ENCODE results near the gene TOM1. TPM values are rescaled to one million over a fixed set of nuclear protein-coding genes. Genes with fewer than 3 reads are reported as not detected.

TOM1 gene
- total RNA-seq, 4 donors from 2014 or later = 56.3 to 183 (median 104) TPM

DNA sequence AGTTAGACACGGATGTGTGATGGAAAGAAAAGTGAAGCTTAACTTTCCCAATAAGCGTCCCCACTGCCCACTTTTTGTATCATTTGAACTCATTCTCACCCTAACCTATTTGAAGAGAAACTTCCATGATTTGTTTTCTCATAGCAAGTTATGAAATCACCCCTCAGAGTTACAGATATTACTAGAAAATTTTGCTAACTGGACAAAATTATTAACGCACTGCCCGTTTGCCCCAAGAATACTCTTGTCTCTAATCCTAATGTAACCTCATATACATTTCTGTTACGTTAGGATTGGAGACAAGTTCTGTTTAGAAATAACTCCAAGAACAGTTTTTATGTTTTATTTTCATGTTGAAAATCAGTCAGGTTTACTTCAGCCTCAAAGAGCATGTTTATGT is 25.5 kb downstream of the TOM1 start:
- DNase-seq = no peak
- H3K4me3 ChIP-seq = no peak overlapping the region
- in situ Hi-C loops (cut with MboI; ENCODE audit: low pct_ligation_motif_present in 1 of 4, low pct_unique_long_range_greater_than_20kb in 1 of 4, low sequenced_read_pairs in 3 of 4) = no loop called here
- TF ChIP-seq EP300 (IDR thresholded peaks at IDR 0.05; ENCODE audit: low read depth) = no peak
- TF ChIP-seq, protein P1, sequence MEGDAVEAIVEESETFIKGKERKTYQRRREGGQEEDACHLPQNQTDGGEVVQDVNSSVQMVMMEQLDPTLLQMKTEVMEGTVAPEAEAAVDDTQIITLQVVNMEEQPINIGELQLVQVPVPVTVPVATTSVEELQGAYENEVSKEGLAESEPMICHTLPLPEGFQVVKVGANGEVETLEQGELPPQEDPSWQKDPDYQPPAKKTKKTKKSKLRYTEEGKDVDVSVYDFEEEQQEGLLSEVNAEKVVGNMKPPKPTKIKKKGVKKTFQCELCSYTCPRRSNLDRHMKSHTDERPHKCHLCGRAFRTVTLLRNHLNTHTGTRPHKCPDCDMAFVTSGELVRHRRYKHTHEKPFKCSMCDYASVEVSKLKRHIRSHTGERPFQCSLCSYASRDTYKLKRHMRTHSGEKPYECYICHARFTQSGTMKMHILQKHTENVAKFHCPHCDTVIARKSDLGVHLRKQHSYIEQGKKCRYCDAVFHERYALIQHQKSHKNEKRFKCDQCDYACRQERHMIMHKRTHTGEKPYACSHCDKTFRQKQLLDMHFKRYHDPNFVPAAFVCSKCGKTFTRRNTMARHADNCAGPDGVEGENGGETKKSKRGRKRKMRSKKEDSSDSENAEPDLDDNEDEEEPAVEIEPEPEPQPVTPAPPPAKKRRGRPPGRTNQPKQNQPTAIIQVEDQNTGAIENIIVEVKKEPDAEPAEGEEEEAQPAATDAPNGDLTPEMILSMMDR (IDR thresholded peaks at IDR 0.05) = no peak
- no peaks in the 10 kb centered on the region for H3K9me3 ChIP-seq
- WGBS, 2 donors (ENCODE audit: low coverage in 1 of 2) = 90 to 91% methylated on average over 4 to 5 of the region's 5 CpGs
- intact Hi-C loops (cut with DNase I; ENCODE audit: low total_unique reads) = no loop called here
- H3K27me3 ChIP-seq = no peaks in the 10 kb centered on the region
- H3K27ac ChIP-seq = no peak overlapping the region
- H3K36me3 ChIP-seq = peaks cover 0 to 42% (median 16%) of the 10 kb centered on the region in 4 donors
- H3K4me1 ChIP-seq = peaks cover 0 to 8% (median under 1%) of the 10 kb centered on the region in 4 donors

DNA sequence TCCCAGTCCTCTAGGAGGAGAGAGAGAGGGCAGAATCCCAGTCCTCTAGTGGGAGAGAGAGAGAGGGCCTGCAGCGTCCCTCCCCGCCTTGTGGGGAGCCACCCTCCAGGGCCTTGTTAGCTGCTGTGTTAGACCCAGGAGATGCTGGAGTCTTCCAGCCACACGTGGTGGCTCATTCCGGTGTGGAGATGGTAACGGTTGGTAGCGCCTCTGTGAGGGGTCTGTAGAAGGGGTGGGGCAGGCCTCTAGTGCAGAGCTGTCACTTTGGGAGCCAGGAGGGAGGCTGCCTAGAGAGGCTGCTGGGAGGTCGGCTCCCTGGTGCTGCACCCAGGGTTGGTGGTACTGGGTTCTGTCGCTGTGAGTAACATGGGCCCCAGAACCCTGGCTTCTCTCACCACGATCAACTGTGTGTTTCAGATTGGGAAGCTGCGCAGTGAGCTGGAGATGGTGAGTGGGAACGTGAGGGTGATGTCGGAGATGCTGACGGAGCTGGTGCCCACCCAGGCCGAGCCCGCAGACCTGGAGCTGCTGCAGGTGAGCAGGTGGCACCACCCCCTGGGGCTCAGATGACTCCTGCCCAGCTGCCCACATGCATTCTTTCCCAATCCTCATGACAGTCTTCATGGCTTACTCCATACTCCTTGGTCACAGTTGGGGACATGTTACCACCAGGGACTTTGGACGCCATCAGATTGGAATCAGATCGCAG is 27.3 kb downstream of the TOM1 start:
- Histone ChIP-seq H3K36me3 (peaks cover 0 to 50% (median 14%) of the 10 kb centered on the region in 4 donors), H3K27ac (no peak overlapping the region), H3K4me3 (no peak overlapping the region), H3K27me3 (no peaks in the 10 kb centered on the region), H3K4me1 (peaks cover 0 to 14% (median 6%) of the 10 kb centered on the region in 4 donors), H3K9me3 (no peaks in the 10 kb centered on the region)
- in situ Hi-C loops (cut with MboI; ENCODE audit: low pct_ligation_motif_present in 1 of 4, low pct_unique_long_range_greater_than_20kb in 1 of 4, low sequenced_read_pairs in 3 of 4) = no loop called here
- no peak for DNase-seq
- TF ChIP-seq, protein P1 (IDR thresholded peaks at IDR 0.05) = no peak
- TF ChIP-seq POLR2AphosphoS5 (IDR thresholded peaks at IDR 0.05) (no peak), EP300 (IDR thresholded peaks at IDR 0.05; ENCODE audit: low read depth) (no peak), POLR2A (IDR thresholded peaks at IDR 0.05) (no peak)
- intact Hi-C loops (cut with DNase I; ENCODE audit: low total_unique reads) = no loop called here
- 96% methylated on average over 17 of the region's 17 CpGs; no CpG with 5 or more reads in 1 of the 2 donors for WGBS, 2 donors (ENCODE audit: low coverage in 1 of 2)

DNA sequence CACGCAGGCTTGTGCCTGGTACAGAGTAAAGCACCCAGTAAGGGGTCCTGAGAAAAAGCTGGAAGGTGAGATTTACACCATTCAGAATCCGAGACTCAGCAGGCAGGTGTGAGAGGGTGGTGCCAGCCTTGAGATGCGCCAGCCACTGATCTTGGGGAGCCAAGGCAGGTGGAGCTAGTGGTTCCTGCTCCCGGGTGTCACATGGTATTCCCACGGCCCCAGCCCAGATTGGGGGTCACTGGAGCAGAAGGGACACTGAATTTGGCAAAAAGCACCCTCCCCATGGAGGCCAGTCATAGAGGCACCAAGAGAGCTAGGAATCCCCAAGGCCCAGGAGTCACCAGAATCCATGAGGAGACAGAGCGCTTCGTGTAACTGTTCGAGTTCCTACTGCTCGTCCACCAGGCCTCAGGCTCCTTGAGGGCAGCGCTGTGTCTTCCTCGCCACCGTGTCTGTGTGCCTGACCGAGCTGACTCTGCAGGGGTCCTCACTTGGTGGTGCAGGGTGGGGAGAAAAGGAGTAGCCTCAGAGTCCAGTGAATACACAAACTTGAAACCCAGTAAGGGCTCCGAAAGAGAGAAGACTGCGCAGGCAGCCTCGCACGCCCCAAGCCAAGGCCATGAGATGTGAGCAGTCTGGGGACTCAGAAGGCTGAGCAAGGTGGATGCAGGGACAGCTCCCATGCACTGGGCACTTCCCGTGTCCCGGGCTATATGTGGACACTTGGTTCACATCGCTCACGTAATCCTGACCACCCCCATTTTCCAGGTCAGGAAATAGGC is 28.2 kb downstream of the TOM1 start:
- no peak for TF ChIP-seq POLR2AphosphoS5 (IDR thresholded peaks at IDR 0.05)
- TF ChIP-seq, protein P1 (IDR thresholded peaks at IDR 0.05) = no peak
- TF ChIP-seq POLR2A (IDR thresholded peaks at IDR 0.05) = no peak
- TF ChIP-seq EP300 (IDR thresholded peaks at IDR 0.05; ENCODE audit: low read depth) = no peak
- peaks cover 0 to 56% (median 15%) of the 10 kb centered on the region in 4 donors for H3K36me3 ChIP-seq
- WGBS, 2 donors (ENCODE audit: low coverage in 1 of 2) = 80 to 89% methylated on average over 2 to 21 of the region's 21 CpGs

DNA sequence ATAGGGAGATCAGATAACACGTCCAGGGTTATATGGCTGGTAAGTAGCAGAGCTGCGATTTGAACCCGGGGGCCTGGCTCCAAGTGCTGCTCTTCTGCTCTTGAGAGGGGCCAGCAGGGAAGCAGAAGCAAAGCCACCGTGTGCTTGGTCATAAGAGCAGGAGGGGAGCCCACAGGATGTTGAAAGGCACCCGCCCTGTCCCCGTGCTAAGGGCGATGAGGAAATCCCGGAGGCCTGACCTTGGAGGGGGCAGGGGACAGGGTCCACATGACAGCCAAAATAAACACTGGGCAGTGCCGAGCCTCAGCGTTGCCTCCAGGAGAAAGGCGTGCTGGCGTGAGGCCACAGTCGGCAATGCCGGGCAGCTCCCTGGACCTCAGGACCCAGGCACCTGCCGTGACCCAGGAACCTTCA is 28.8 kb downstream of the TOM1 start:
- in situ Hi-C loops (cut with MboI; ENCODE audit: low pct_ligation_motif_present in 1 of 4, low pct_unique_long_range_greater_than_20kb in 1 of 4, low sequenced_read_pairs in 3 of 4) (no loop called here), intact Hi-C loops (cut with DNase I; ENCODE audit: low total_unique reads) (no loop called here)
- Histone ChIP-seq H3K27me3 (no peaks in the 10 kb centered on the region), H3K36me3 (peaks cover 0 to 60% (median 17%) of the 10 kb centered on the region in 4 donors), H3K4me3 (no peak overlapping the region), H3K9me3 (no peaks in the 10 kb centered on the region), H3K4me1 (peaks cover 0 to 14% (median 6%) of the 10 kb centered on the region in 4 donors), H3K27ac (peak overlapping the region in 1 of 4 donors; percentile 11)
- no peak for DNase-seq
- no peak for TF ChIP-seq POLR2AphosphoS5 (IDR thresholded peaks at IDR 0.05)
- no peak for TF ChIP-seq EP300 (IDR thresholded peaks at IDR 0.05; ENCODE audit: low read depth)
- TF ChIP-seq POLR2A (IDR thresholded peaks at IDR 0.05) = no peak
- TF ChIP-seq, protein P1 (IDR thresholded peaks at IDR 0.05) = no peak
- WGBS, 2 donors (ENCODE audit: low coverage in 1 of 2) = 74 to 89% methylated on average over 3 to 15 of the region's 15 CpGs

More for the DNA sequence above, 28.2 kb downstream of the TOM1 start:
- no peak overlapping the region for H3K4me3 ChIP-seq
- in situ Hi-C loops (cut with MboI; ENCODE audit: low pct_ligation_motif_present in 1 of 4, low pct_unique_long_range_greater_than_20kb in 1 of 4, low sequenced_read_pairs in 3 of 4) = no loop called here
- H3K27ac ChIP-seq = no peak overlapping the region
- DNase-seq = no peak
- no peaks in the 10 kb centered on the region for H3K27me3 ChIP-seq
- peaks cover 0 to 14% (median 6%) of the 10 kb centered on the region in 4 donors for H3K4me1 ChIP-seq
- intact Hi-C loops (cut with DNase I; ENCODE audit: low total_unique reads) = no loop called here
- H3K9me3 ChIP-seq = no peaks in the 10 kb centered on the region

Measured in transverse colon (tissue), 4 donors.